Measurements from ENCODE around the gene SLC2A4RG. TPM values are rescaled to one million over a fixed set of nuclear protein-coding genes. Genes with fewer than 3 reads are reported as not detected.

SLC2A4RG gene
- total RNA-seq, 1 donor = 24.2 TPM

DNA sequence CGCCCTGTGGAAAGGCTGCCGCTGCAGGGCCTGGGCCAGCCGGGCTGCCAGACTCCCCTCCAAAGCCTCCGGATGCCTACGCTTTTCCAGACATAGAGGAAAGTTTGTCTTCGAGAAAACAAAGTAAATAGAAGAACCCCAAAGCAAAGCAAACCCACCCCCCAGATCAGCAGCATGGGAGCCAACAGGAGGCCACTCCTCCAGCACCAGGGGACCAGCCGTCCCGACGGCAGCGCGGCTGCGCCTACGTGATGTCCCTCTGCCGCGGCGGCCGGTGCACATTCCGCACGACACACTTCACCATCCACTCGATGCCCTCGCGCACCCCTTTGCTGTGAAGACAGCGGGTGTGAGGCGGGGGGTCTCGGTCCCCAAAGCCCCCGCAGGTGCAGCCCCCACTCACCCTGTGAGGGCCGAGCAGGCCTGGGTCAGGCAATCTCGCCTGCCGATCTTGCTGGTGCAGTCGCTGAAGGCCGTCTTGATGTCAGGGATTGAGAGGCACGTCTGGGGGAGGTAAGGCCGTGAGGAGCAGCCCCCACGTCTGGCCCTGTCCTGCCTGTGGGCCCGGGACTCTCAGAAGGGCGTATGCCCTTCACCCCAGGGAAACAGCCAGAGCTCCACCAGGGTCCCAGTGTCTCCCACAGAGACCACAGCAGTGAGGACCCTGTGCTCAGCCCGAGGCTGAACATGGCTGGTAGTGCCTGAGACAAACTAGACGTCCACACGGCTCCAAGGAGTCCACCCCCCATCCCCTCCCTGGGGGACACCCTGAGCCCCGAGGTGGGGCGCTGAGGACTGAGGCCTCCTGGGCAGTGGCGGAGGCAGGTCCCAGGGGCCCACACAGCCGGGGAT lies 39.2 kb upstream of the SLC2A4RG start:
- TF ChIP-seq, protein P1, sequence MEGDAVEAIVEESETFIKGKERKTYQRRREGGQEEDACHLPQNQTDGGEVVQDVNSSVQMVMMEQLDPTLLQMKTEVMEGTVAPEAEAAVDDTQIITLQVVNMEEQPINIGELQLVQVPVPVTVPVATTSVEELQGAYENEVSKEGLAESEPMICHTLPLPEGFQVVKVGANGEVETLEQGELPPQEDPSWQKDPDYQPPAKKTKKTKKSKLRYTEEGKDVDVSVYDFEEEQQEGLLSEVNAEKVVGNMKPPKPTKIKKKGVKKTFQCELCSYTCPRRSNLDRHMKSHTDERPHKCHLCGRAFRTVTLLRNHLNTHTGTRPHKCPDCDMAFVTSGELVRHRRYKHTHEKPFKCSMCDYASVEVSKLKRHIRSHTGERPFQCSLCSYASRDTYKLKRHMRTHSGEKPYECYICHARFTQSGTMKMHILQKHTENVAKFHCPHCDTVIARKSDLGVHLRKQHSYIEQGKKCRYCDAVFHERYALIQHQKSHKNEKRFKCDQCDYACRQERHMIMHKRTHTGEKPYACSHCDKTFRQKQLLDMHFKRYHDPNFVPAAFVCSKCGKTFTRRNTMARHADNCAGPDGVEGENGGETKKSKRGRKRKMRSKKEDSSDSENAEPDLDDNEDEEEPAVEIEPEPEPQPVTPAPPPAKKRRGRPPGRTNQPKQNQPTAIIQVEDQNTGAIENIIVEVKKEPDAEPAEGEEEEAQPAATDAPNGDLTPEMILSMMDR (IDR thresholded peaks at IDR 0.05; ENCODE audit: insufficient read depth, low read depth, low read length) = no peak

DNA sequence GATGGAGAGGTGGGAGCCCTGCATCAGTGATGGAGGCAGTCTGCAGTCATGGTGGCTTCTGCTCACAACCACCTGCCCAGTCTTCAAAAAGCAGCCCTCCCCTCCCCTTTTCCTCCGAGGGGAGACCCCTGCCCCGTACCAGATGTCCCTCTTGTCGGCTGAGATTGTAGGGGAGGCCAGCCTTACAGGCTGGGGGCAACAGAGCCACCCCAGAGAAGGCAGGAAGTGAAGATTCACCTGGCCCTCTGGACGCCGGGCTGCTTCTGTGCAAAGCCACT lies 38.6 kb upstream of the SLC2A4RG start:
- TF ChIP-seq, protein P1 (IDR thresholded peaks at IDR 0.05; ENCODE audit: insufficient read depth, low read depth, low read length) = no peak
- DNase-seq (ENCODE audit: low read depth) = no peak
- H3K4me3 ChIP-seq (ENCODE audit: low read depth, low read length) = no peak overlapping the region

More for the DNA sequence above, 39.2 kb upstream of the SLC2A4RG start:
- H3K4me3 ChIP-seq (ENCODE audit: low read depth, low read length) = no peak overlapping the region
- no peak for DNase-seq (ENCODE audit: low read depth)

DNA sequence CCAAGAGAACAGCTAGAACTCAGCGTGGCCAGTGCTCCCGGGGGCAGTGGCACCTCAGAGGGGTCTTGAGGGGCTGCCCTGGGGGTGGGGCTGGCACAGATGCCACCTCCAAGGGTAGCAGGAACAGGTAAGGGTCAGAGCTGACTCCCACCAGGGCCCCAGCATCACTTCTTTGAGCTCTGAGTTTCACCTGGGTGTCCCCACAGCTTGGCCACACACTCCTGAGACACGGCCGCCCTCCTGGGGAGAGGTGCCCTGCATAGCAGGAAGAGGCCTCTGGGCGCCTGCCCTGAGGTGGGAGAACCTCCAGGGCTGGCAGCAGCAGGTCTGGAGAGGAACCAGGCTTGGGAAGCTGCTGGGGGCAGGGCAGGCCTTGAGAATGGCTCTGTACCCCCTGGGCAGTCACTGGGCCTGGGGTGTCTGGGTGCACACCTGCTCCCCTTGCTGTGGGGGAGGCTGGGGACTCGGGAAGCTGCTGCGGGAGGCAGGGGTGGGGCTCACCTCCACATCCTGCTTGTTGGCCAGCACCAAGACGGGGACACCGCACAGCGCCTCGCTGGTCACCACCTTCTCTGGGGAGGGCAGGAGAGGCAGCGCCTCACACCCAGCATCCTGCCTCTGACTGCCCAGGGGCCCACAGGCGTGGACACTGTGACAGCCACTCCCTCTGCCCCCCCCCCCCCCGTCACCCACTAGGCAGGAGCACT lies 38.1 kb upstream of the SLC2A4RG start:
- TF ChIP-seq, protein P1 (IDR thresholded peaks at IDR 0.05; ENCODE audit: insufficient read depth, low read depth, low read length) = no peak
- DNase-seq (ENCODE audit: low read depth) = no peak
- no peak overlapping the region for H3K4me3 ChIP-seq (ENCODE audit: low read depth, low read length)

DNA sequence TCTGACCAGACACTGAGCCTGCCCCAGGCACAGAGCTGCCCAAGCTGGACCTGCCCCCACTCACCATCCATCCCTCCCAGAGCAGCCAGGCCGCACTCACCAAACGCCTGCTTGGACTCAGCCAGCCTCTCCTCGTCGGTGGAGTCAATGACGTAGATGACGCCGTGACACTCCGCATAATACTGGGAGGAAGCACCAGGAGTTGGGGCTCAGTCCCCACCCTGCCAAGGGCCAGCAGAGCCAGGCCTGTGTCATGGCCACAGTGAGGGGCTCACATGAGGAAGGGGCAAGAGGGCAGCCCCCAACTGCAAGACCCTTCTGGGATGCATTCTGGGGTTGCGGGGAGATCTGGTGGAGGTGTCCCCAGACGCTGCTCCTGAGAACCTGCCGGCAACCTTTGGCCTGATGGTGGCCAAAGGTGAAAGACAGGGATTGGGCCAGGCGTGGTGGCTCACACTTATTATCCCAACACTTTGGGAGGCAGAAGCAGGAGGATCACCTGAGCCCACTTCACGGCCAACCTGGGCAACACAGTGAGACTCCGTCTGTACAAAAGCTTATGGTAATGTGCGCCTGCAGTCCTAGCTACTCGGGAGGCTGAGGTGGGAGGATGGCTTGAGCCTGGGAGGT lies 37.4 kb upstream of the SLC2A4RG start:
- TF ChIP-seq, protein P1 (IDR thresholded peaks at IDR 0.05; ENCODE audit: insufficient read depth, low read depth, low read length) = no peak
- no peak for DNase-seq (ENCODE audit: low read depth)
- H3K4me3 ChIP-seq (ENCODE audit: low read depth, low read length) = no peak overlapping the region

DNA sequence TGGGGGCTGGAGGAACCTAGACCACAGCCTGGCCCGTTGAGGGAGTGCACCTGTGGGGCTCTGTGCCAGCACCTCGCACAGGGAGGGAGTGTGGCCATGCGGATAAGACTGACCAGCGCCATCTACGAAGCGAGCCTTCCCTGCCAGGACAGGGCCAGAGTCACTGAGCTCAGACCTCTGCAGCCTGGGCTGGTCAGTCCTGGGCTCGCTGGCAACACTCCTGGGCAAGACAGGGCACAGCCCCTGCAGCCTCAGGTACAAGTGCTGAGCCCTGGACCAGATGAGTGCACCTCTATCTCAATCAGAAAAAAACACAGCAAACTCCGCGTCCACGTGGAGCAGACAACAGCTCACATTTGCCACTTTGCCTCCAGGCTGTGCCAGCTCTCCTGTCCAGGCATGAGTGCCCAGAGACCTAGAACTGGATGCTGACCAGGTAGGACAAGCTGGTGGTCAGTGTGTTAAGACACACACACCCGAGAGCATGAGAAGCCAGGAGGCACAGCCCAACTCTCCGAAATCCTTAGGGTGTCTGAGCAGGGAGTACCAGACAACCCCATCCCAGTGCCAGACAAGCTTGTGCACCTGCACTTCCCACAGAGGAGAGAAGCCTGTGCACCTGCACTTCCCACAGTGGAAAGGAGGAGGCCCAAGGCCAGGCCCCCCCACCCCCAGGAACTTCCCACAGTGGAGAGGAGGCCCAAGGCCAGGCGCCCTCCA lies 36.7 kb upstream of the SLC2A4RG start:
- TF ChIP-seq, protein P1 (IDR thresholded peaks at IDR 0.05; ENCODE audit: insufficient read depth, low read depth, low read length) = no peak

DNA sequence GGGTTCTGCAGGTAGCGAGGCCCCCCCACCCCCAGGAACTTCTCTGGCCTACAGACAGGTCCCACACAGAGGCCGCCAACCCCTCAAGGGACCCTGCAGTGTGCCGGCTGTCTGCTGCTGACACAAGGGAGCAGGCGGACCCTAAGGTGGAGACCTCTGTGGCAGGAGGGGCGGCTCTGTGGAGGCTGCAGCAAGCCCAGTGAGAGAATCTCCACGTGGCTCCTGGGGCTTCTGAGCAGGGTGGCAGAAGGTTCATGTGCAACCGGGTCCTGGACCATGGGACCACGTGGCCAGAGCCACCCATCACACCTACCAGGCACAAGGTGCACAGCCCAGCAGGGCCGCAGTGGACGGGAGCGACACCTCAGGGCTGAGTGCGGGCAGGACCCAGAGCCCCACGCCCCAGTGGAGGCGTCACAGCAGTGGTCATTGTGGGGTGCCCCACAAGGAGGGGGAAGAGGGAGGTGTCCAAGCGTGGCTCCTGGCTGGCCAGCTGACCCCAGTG lies 36.1 kb upstream of the SLC2A4RG start:
- H3K4me3 ChIP-seq (ENCODE audit: low read depth, low read length) = no peak overlapping the region
- TF ChIP-seq, protein P1 (IDR thresholded peaks at IDR 0.05; ENCODE audit: insufficient read depth, low read depth, low read length) = no peak
- no peak for DNase-seq (ENCODE audit: low read depth)

More for the DNA sequence above, 36.7 kb upstream of the SLC2A4RG start:
- no peak overlapping the region for H3K4me3 ChIP-seq (ENCODE audit: low read depth, low read length)
- no peak for DNase-seq (ENCODE audit: low read depth)
